ENCODE data around the gene KIF25. TPM values are rescaled to one million over a fixed set of nuclear protein-coding genes. Genes with fewer than 3 reads are reported as not detected.

Gene KIF25
- total RNA-seq, 1 experiment from 2014 or later: 0.28 TPM

GRCh38 chr6:168045141-168045691 is 47.7 kb downstream of the KIF25 start:
- TF ChIP-seq ZNF423 (CRISPR knock-in tag; IDR thresholded peaks at IDR 0.05) (0 out of 2 replicates have a peak, but pooled peaks have one; percentile 24), PRRX2 (CRISPR knock-in tag; IDR thresholded peaks at IDR 0.05) (no peak), TEAD4 (CRISPR knock-in tag; IDR thresholded peaks at IDR 0.05) (no peak), HMGXB4 (CRISPR knock-in tag; IDR thresholded peaks at IDR 0.05) (no peak), CREB1 (CRISPR knock-in tag; IDR thresholded peaks at IDR 0.05) (no peak), E2F4 (CRISPR knock-in tag; IDR thresholded peaks at IDR 0.05; ENCODE audit: borderline replicate concordance, low read depth) (no peak)
- Mint-ChIP-seq H3K4me3 (no peak overlapping the region), H3K36me3 (peaks cover 15% of the 10 kb centered on the region), H3K27ac (no peak overlapping the region), H3K4me1 (no peaks in the 10 kb centered on the region), H3K27me3 (ENCODE audit: low read depth) (peaks cover 6% of the 10 kb centered on the region; the same call in 1 of the 2 replicates), H3K9me3 (peaks cover 10% of the 10 kb centered on the region)
- ATAC-seq: no peak
- no peak for DNase-seq (ENCODE audit: low spot score)
- ChIA-PET POLR2A (no interaction called here), CTCF (interaction anchor here (1.0 to 2.6 kb wide), 8 partner anchors 15 to 88 kb away, joined by 3 to 12 read pairs (median 3); no protein-coding TSS in a partner anchor)

- 0 out of 2 replicates have a peak, but pooled peaks cover 2% of the 10 kb centered on the region for H3K27me3 Mint-ChIP-seq (ENCODE audit: low read depth)
- CTCF ChIA-PET: interaction anchor here (1.1 to 2.6 kb wide), 6 partner anchors 14 to 87 kb away, joined by 3 to 12 read pairs (median 4); no protein-coding TSS in a partner anchor
- no peak overlapping the region for H3K4me3 Mint-ChIP-seq
- H3K27ac Mint-ChIP-seq: peak overlapping the region; percentile 45; the same call in 1 of the 2 replicates
- ATAC-seq: no peak
- no peak for DNase-seq (ENCODE audit: low spot score)
- no peaks in the 10 kb centered on the region for H3K4me1 Mint-ChIP-seq
- H3K9me3 Mint-ChIP-seq: peaks cover 5% of the 10 kb centered on the region
- H3K36me3 Mint-ChIP-seq: peaks cover 8% of the 10 kb centered on the region
- TF ChIP-seq ERG (CRISPR knock-in tag; IDR thresholded peaks at IDR 0.05): no peak
- TF ChIP-seq ZMAT4 (CRISPR knock-in tag; IDR thresholded peaks at IDR 0.05): no peak
- POLR2A ChIA-PET: no interaction called here
Measured at GRCh38 chr6:168045706-168046620, 48.5 kb downstream of the KIF25 start.

- H3K36me3 Mint-ChIP-seq: peaks cover under 1% of the 10 kb centered on the region
- POLR2A ChIA-PET: no interaction called here
- TF ChIP-seq NFE2L1 (CRISPR knock-in tag; IDR thresholded peaks at IDR 0.05) (no peak), IRF1 (CRISPR knock-in tag; IDR thresholded peaks at IDR 0.05) (no peak), ZNF232 (CRISPR knock-in tag; IDR thresholded peaks at IDR 0.05) (no peak), ELF4 (CRISPR knock-in tag; IDR thresholded peaks at IDR 0.05; ENCODE audit: low read depth) (no peak), NR2C2 (CRISPR knock-in tag; IDR thresholded peaks at IDR 0.05) (no peak)
- no peaks in the 10 kb centered on the region for H3K9me3 Mint-ChIP-seq
- CTCF ChIA-PET: interaction anchor here (2.6 kb wide), 1 partner anchor 86 kb away, joined by 12 read pairs; no protein-coding TSS in a partner anchor
- H3K4me3 Mint-ChIP-seq: no peak overlapping the region
- no peaks in the 10 kb centered on the region for H3K4me1 Mint-ChIP-seq
- H3K27ac Mint-ChIP-seq: no peak overlapping the region
- DNase-seq (ENCODE audit: low spot score) (no peak), ATAC-seq (no peak)
- no peaks in the 10 kb centered on the region for H3K27me3 Mint-ChIP-seq (ENCODE audit: low read depth)
Measured at GRCh38 chr6:168046696-168047095, 49.2 kb downstream of the KIF25 start.

Data from WTC11 (cell line).